IMR-90 (cell line): ENCODE measurements around the gene NBEAL1. TPM values are rescaled to one million over a fixed set of nuclear protein-coding genes. Genes with fewer than 3 reads are reported as not detected.

ENCODE experiments used
- ATAC-seq: fragments of 200-7000 bp; cut with Tn5 transposase; 2 replicates; pipeline ENCODE4 v1.9.1; 2020; ENCODE audit warnings: low read depth, mild to moderate bottlenecking, moderate library complexity
- BruUV-seq: library from RNA; stranded (reverse); fragments of 400-500 nt; replicated peaks from 2 replicates; lab custom pipeline; 2021; lab: Mats Ljungman, UMichigan
- CTCF ChIA-PET: fragments of 300-600 bp; formaldehyde crosslinking; extraction: SDS; loops from one replicate; lab custom pipeline; 2021; ENCODE audit warnings: antibody characterized with exemption; lab: Yijun Ruan, JAX
- POLR2A ChIA-PET: fragments of 300-600 bp; sonication (Branson Sonifier 250); formaldehyde crosslinking; loops from one replicate; lab custom pipeline; 2022; ENCODE audit warnings: antibody characterized with exemption; ENCODE audit not compliant: unreplicated experiment; lab: Charles Lee
- DNase-seq: peaks from one replicate; pipeline ENCODE4 v3.0.0; 2013
- H2AFZ ChIP-seq: replicated peaks from 2 replicates; pipeline ENCODE3; 2013; ENCODE audit warnings: low read length, mild to moderate bottlenecking; ENCODE audit not compliant: poor library complexity
- H2AK5ac ChIP-seq: 2 replicates; pipeline ENCODE4 v1.6.1; 2013; ENCODE audit warnings: low read depth, low read length, inconsistent platforms
- H2AK9ac ChIP-seq: replicated peaks from 2 replicates; pipeline ENCODE3; 2013; ENCODE audit warnings: mild to moderate bottlenecking, low read depth, low read length, moderate library complexity; ENCODE audit not compliant: poor library complexity
- H2BK120ac ChIP-seq: 2 replicates; pipeline ENCODE4 v1.6.1; 2013; ENCODE audit warnings: low read depth, low read length, inconsistent platforms
- H2BK15ac ChIP-seq: 3 replicates; pipeline ENCODE4 v1.6.1; 2013; ENCODE audit warnings: low read depth, low read length, inconsistent platforms
- H2BK20ac ChIP-seq: 2 replicates; pipeline ENCODE4 v1.6.1; 2013; ENCODE audit warnings: low read depth, mild to moderate bottlenecking, inconsistent platforms, low read length, moderate library complexity
- H2BK5ac ChIP-seq: 2 replicates; pipeline ENCODE4 v1.6.1; 2013; ENCODE audit warnings: mild to moderate bottlenecking, low read depth, low read length, inconsistent platforms; ENCODE audit not compliant: poor library complexity, severe bottlenecking
- H3K14ac ChIP-seq: replicated peaks from 2 replicates; pipeline ENCODE4 v1.6.1; 2013; ENCODE audit warnings: low read depth, low read length, inconsistent platforms
- H3K18ac ChIP-seq: 2 replicates; pipeline ENCODE4 v1.6.1; 2013; ENCODE audit warnings: low read depth, low read length, control low read depth
- H3K23ac ChIP-seq: 2 replicates; pipeline ENCODE4 v1.6.1; 2013; ENCODE audit warnings: low read depth, low read length, inconsistent platforms
- H3K27ac ChIP-seq: 2 replicates; pipeline ENCODE4 v1.5.1; 2013; ENCODE audit warnings: mild to moderate bottlenecking, control low read depth, low read length; ENCODE audit not compliant: insufficient read depth
- H3K27me3 ChIP-seq: 2 replicates; pipeline ENCODE4 v1.6.1; 2013; ENCODE audit warnings: low read length; ENCODE audit not compliant: control insufficient read depth, insufficient read depth
- H3K36me3 ChIP-seq: 2 replicates; pipeline ENCODE4 v1.6.1; 2013; ENCODE audit warnings: low read length, mixed read lengths; ENCODE audit not compliant: control insufficient read depth, insufficient read depth
- H3K4ac ChIP-seq: 2 replicates; pipeline ENCODE4 v1.6.1; 2013; ENCODE audit warnings: low read depth, low read length, inconsistent platforms
- H3K4me1 ChIP-seq: 2 replicates; pipeline ENCODE4 v1.6.1; 2013; ENCODE audit warnings: low read length, mixed read lengths; ENCODE audit not compliant: control insufficient read depth, insufficient read depth
- H3K4me2 ChIP-seq: 2 replicates; pipeline ENCODE4 v1.6.1; 2013; ENCODE audit warnings: low read depth, mild to moderate bottlenecking, control low read depth, low read length, moderate library complexity
- H3K4me3 ChIP-seq: 2 replicates; pipeline ENCODE4 v1.5.1; 2013; ENCODE audit warnings: low read depth, mild to moderate bottlenecking, control low read depth, low read length, moderate library complexity; ENCODE audit not compliant: insufficient read depth
- H3K56ac ChIP-seq: 2 replicates; pipeline ENCODE4 v1.6.1; 2013; ENCODE audit warnings: low read length, inconsistent platforms; ENCODE audit not compliant: insufficient read depth; ENCODE audit errors: extremely low read depth
- H3K79me1 ChIP-seq, 2 experiments: 2 replicates each; pipeline ENCODE4 v1.6.1; 2013; ENCODE audit warnings: low read length in 2 of 2, inconsistent platforms in 1 of 2, low read depth in 1 of 2
- H3K9ac ChIP-seq: 2 replicates; pipeline ENCODE4 v1.6.1; 2013; ENCODE audit warnings: low read depth, low read length, control low read depth
- H3K9me1 ChIP-seq: 2 replicates; pipeline ENCODE4 v1.6.1; 2013; ENCODE audit warnings: low read length, inconsistent platforms; ENCODE audit not compliant: insufficient read depth
- H3K9me3 ChIP-seq: 2 replicates; pipeline ENCODE4 v1.6.1; 2013; ENCODE audit warnings: low read length; ENCODE audit not compliant: control insufficient read depth, insufficient read depth
- H4K20me1 ChIP-seq: 2 replicates; pipeline ENCODE4 v1.6.1; 2013; ENCODE audit warnings: low read length, inconsistent platforms; ENCODE audit not compliant: insufficient read depth
- H4K5ac ChIP-seq: 2 replicates; pipeline ENCODE4 v1.6.1; 2013; ENCODE audit warnings: mild to moderate bottlenecking, low read depth, low read length, control low read depth
- H4K8ac ChIP-seq, 2 experiments: 2 replicates each; pipeline ENCODE4 v1.6.1; 2013; ENCODE audit warnings: low read depth in 2 of 2, low read length in 2 of 2, control low read depth in 1 of 2, inconsistent platforms in 1 of 2
- H4K91ac ChIP-seq: 2 replicates; pipeline ENCODE4 v1.6.1; 2013; ENCODE audit warnings: low read depth, low read length, inconsistent platforms; ENCODE audit not compliant: insufficient read depth
- BHLHE40 ChIP-seq: fragments of 150-350 bp; IDR thresholded peaks from 2 replicates; pipeline ENCODE4 v1.6.1; 2016; ENCODE audit warnings: mild to moderate bottlenecking, low read depth, low read length
- CHD1 ChIP-seq: IDR thresholded peaks from 2 replicates; pipeline ENCODE4 v1.6.1; 2012; ENCODE audit warnings: low read depth, low read length, improper control_type of control experiment
- CTCF ChIP-seq: conservative IDR thresholded peaks from 2 replicates; pipeline ENCODE4 v1.5.1; 2012; ENCODE audit warnings: mild to moderate bottlenecking, low read depth, low read length, improper control_type of control experiment
- ELK1 ChIP-seq: fragments of 150-350 bp; IDR thresholded peaks from 2 replicates; pipeline ENCODE4 v1.6.1; 2016; ENCODE audit warnings: low read depth, mild to moderate bottlenecking, low read length, moderate library complexity, borderline replicate concordance
- FOS ChIP-seq: fragments of 150-350 bp; IDR thresholded peaks from 2 replicates; pipeline ENCODE4 v1.6.1; 2016; ENCODE audit warnings: low read depth, low read length
- MAFK ChIP-seq: IDR thresholded peaks from 2 replicates; pipeline ENCODE4 v1.6.1; 2012; ENCODE audit warnings: low read depth, low read length, improper control_type of control experiment
- MAZ ChIP-seq: IDR thresholded peaks from 2 replicates; pipeline ENCODE4 v1.6.1; 2012; ENCODE audit warnings: low read depth, mild to moderate bottlenecking, low read length, improper control_type of control experiment, moderate library complexity, borderline replicate concordance
- MXI1 ChIP-seq: IDR thresholded peaks from 2 replicates; pipeline ENCODE4 v1.6.1; 2012; ENCODE audit warnings: low read depth, mild to moderate bottlenecking, low read length, moderate library complexity, borderline replicate concordance
- NFE2L2 ChIP-seq: fragments of 150-350 bp; IDR thresholded peaks from 2 replicates; pipeline ENCODE4 v1.6.1; 2016; ENCODE audit warnings: low read depth, mild to moderate bottlenecking, low read length
- POLR2A ChIP-seq: IDR thresholded peaks from 2 replicates; pipeline ENCODE4 v1.6.1; 2012; ENCODE audit warnings: mild to moderate bottlenecking, low read depth, low read length
- RAD21 ChIP-seq: IDR thresholded peaks from 2 replicates; pipeline ENCODE4 v1.6.1; 2012; ENCODE audit warnings: low read length, improper control_type of control experiment
- RCOR1 ChIP-seq: IDR thresholded peaks from 2 replicates; pipeline ENCODE4 v1.6.1; 2012; ENCODE audit warnings: mild to moderate bottlenecking, low read length, improper control_type of control experiment; ENCODE audit not compliant: insufficient replicate concordance
- RFX5 ChIP-seq: IDR thresholded peaks from 2 replicates; pipeline ENCODE4 v1.8.0; 2012; ENCODE audit warnings: low read depth, mild to moderate bottlenecking, low read length, moderate library complexity
- SMC3 ChIP-seq: fragments of 150-350 bp; IDR thresholded peaks from 2 replicates; pipeline ENCODE4 v1.6.1; 2016; ENCODE audit warnings: low read depth, mild to moderate bottlenecking, antibody characterized with exemption, low read length, moderate library complexity
- USF2 ChIP-seq: fragments of 150-350 bp; IDR thresholded peaks from 2 replicates; pipeline ENCODE4 v1.6.1; 2017; ENCODE audit warnings: mild to moderate bottlenecking, antibody characterized with exemption, low read length, low read depth
- WGBS, 2 experiments: methylation state at CpG; one replicate each; pipeline versions ENCODE4 v1.1.5 to v1.1.7; 2013; ENCODE audit warnings: missing lambda C conversion rate in 2 of 2; ENCODE audit not compliant: insufficient read length in 1 of 2; ENCODE audit errors: extremely low coverage in 2 of 2; 5-methylcytosine and 5-hydroxymethylcytosine counted together
- dilution Hi-C: fragments of 300-500 bp; cut with HindIII; formaldehyde crosslinking; loops from one replicate; pipeline ENCODE4 v1.14.3; 2018; ENCODE audit warnings: low sequenced_read_pairs; ENCODE audit not compliant: unreplicated experiment
- in situ Hi-C: fragments of 300-500 bp; cut with MboI; formaldehyde crosslinking; loops from 3 replicates; pipeline ENCODE4 v1.14.3; 2019; ENCODE audit warnings: low sequenced_read_pairs, inconsistent platforms, mixed read lengths
- intact Hi-C: fragments of 100-400 bp; cut with micrococcal nuclease; formaldehyde crosslinking; loops from 2 replicates; pipeline ENCODE4 v1.10.0; 2022
- polyA plus RNA-seq, 3 experiments: library from polyadenylated mRNA; depleted of rRNA; stranded (reverse); fragments of >200 nt; gene quantifications; 2 replicates each; pipeline ENCODE4 v1.2.3, GENCODE V29; 2012; ENCODE audit warnings: low replicate concordance in 1 of 3
- total RNA-seq: library from RNA; depleted of rRNA; stranded (reverse); fragments of >200 nt; gene quantifications from 2 replicates; pipeline ENCODE4 v1.2.3, GENCODE V29; 2012

Gene NBEAL1
- total and polyA plus RNA-seq, 2 of the 4 experiments (the other 2 are of a cell fraction) = 6.4 to 38.0 TPM

GRCh38 chr2:203155406-203155805 lies 140.7 kb downstream of the NBEAL1 start:
- H3K56ac ChIP-seq = no peak overlapping the region
- in situ Hi-C loops = no loop called here
- no peaks in the 10 kb centered on the region for H3K27me3 ChIP-seq
- BruUV-seq = no TSS peak
- H2BK15ac ChIP-seq = no peak overlapping the region
- H4K20me1 ChIP-seq = no peaks in the 10 kb centered on the region
- ATAC-seq (no peak), DNase-seq (no peak)
- H3K4me2 ChIP-seq = no peak overlapping the region
- no peaks in the 10 kb centered on the region for H3K9me3 ChIP-seq
- WGBS, 2 experiments = no CpG with 5 or more reads among the region's 1 CpG
- H3K9ac ChIP-seq = no peak overlapping the region
- H2BK120ac ChIP-seq = no peak overlapping the region
- no peak overlapping the region for H2BK20ac ChIP-seq
- no peak overlapping the region for H2BK5ac ChIP-seq
- H3K4me3 ChIP-seq = no peak overlapping the region
- no peak overlapping the region for H2AK5ac ChIP-seq
- H3K4ac ChIP-seq = no peak overlapping the region
- H3K18ac ChIP-seq = no peak overlapping the region
- peaks cover 13% of the 10 kb centered on the region for H3K36me3 ChIP-seq
- H3K23ac ChIP-seq = no peak overlapping the region
- H4K8ac ChIP-seq = no peak overlapping the region
- dilution Hi-C loops = no loop called here
- intact Hi-C loops = no loop called here
- CTCF ChIA-PET = interaction anchor here (1.4 kb wide), 1 partner anchor 18 kb away, joined by 4 read pairs; no protein-coding TSS in a partner anchor
- H3K14ac ChIP-seq = no peak overlapping the region
- no peak overlapping the region for H3K27ac ChIP-seq
- no peak overlapping the region for H2AFZ ChIP-seq
- no peaks in the 10 kb centered on the region for H3K4me1 ChIP-seq
- no peaks in the 10 kb centered on the region for H3K79me1 ChIP-seq
- H3K9me1 ChIP-seq = no peaks in the 10 kb centered on the region
- no peak overlapping the region for H4K5ac ChIP-seq
- no peak overlapping the region for H4K91ac ChIP-seq
- no peak for TF ChIP-seq ELK1
- TF ChIP-seq RAD21 = no peak
- TF ChIP-seq MAFK = no peak
- no peak for TF ChIP-seq CTCF
- TF ChIP-seq BHLHE40 = no peak
- no peak for TF ChIP-seq FOS
- TF ChIP-seq RFX5 = no peak
- no peak for TF ChIP-seq NFE2L2
- no peak for TF ChIP-seq RCOR1
- TF ChIP-seq MXI1 = no peak
- TF ChIP-seq SMC3 = no peak
- TF ChIP-seq MAZ = no peak
- TF ChIP-seq POLR2A = no peak
- TF ChIP-seq CHD1 = no peak
- TF ChIP-seq USF2 = no peak
- POLR2A ChIA-PET = no interaction called here
- no peak overlapping the region for H2AK9ac ChIP-seq
